Cardiac muscle cell (in vitro differentiated cells and primary cell): ENCODE data around the gene HOXC10. TPM values are rescaled to one million over a fixed set of nuclear protein-coding genes. Genes with fewer than 3 reads are reported as not detected.
A peak's percentile ranks its signal among the peaks of the same experiment; 100 is the strongest.

Source experiments
- DNase-seq, 2 donors: peaks; one replicate each; pipeline versions ENCODE4 v3.0.0 to v3.0.0-alpha.2; 2010 to 2017; ENCODE audit warnings: low read depth in 1 of 2, low spot score in 1 of 2
- H3K27ac ChIP-seq: fragments of 200-600 bp; sonication (generic); 2 replicates; pipeline ENCODE4 v1.5.1; 2016
- H3K27me3 ChIP-seq: fragments of 200-600 bp; sonication (generic); 2 replicates; pipeline ENCODE4 v1.6.0; 2016; ENCODE audit warnings: control low read depth
- H3K36me3 ChIP-seq: fragments of 200-600 bp; sonication (generic); 2 replicates; pipeline ENCODE4 v1.5.1; 2016; ENCODE audit warnings: control low read depth
- H3K4me1 ChIP-seq: fragments of 200-600 bp; sonication (generic); 2 replicates; pipeline ENCODE4 v1.8.1; 2017; ENCODE audit warnings: low read depth, mild to moderate bottlenecking, mixed run types
- H3K4me3 ChIP-seq: fragments of 200-600 bp; sonication (generic); 2 replicates; pipeline ENCODE4 v1.5.1; 2016; ENCODE audit warnings: mild to moderate bottlenecking
- H3K9me3 ChIP-seq: fragments of 200-600 bp; sonication (generic); 2 replicates; pipeline ENCODE4 v1.5.1; 2017; ENCODE audit warnings: low read depth, mild to moderate bottlenecking, control low read depth
- CTCF ChIP-seq: IDR thresholded peaks from 2 replicates; pipeline ENCODE4 v1.5.1; 2012; ENCODE audit warnings: low read depth, mild to moderate bottlenecking, low read length
- polyA plus RNA-seq: library from polyadenylated mRNA; unstranded; fragments of >200 nt; fragmentation: Nextera tagmentation; extraction: Ambion mirVana; gene quantifications from 2 replicates; pipeline ENCODE4 v1.2.1, GENCODE V29; 2016
- total RNA-seq: library from RNA; depleted of rRNA; stranded (reverse); fragments of >200 nt; gene quantifications from 2 replicates; pipeline ENCODE4 v1.2.3, GENCODE V29; 2016

The HOXC10 gene
- total and polyA plus RNA-seq, 2 experiments from 2014 or later = not detected

- no peaks in the 10 kb centered on the region for H3K36me3 ChIP-seq
- no peaks in the 10 kb centered on the region for H3K9me3 ChIP-seq
- DNase-seq = peak; percentile 14 to 55
- peaks cover 100% of the 10 kb centered on the region for H3K27me3 ChIP-seq
- no peak for TF ChIP-seq CTCF
- no peak within 1 kb of the TSS for H3K4me3 ChIP-seq
- no peak within 1 kb of the TSS for H3K27ac ChIP-seq
- no peaks in the 10 kb centered on the region for H3K4me1 ChIP-seq
These were observed 46.4 kb upstream of the HOXC10 start, which contains the start of gene HOXC13 for GRCh38 chr12:53938326-53939140. HOXC13 (plus strand) TSS chr12:53938831; CDS start chr12:53938907, 76 bp downstream.

GRCh38 chr12:53939141-53940108 lies 45.5 kb upstream of the HOXC10 start:
- no peaks in the 10 kb centered on the region for H3K9me3 ChIP-seq
- H3K36me3 ChIP-seq = no peaks in the 10 kb centered on the region
- peak; percentile 48 to 60 for DNase-seq
- no peak overlapping the region for H3K4me3 ChIP-seq
- TF ChIP-seq CTCF = no peak
- H3K27ac ChIP-seq = no peak overlapping the region
- H3K4me1 ChIP-seq = no peaks in the 10 kb centered on the region
- peaks cover 100% of the 10 kb centered on the region for H3K27me3 ChIP-seq

GRCh38 chr12:53940443-53941014 lies 44.4 kb upstream of the HOXC10 start:
- no peak for DNase-seq
- Histone ChIP-seq H3K27ac (no peak overlapping the region), H3K9me3 (no peaks in the 10 kb centered on the region), H3K4me3 (no peak overlapping the region), H3K36me3 (no peaks in the 10 kb centered on the region), H3K27me3 (peaks cover 100% of the 10 kb centered on the region), H3K4me1 (no peaks in the 10 kb centered on the region)
- no peak for TF ChIP-seq CTCF

GRCh38 chr12:53941187-53941586 lies 43.8 kb upstream of the HOXC10 start:
- Histone ChIP-seq H3K4me1 (no peaks in the 10 kb centered on the region), H3K27me3 (peaks cover 100% of the 10 kb centered on the region), H3K4me3 (no peak overlapping the region), H3K27ac (no peak overlapping the region), H3K9me3 (no peaks in the 10 kb centered on the region), H3K36me3 (no peaks in the 10 kb centered on the region)
- no peak for DNase-seq
- TF ChIP-seq CTCF = no peak

- Histone ChIP-seq H3K4me3 (no peak overlapping the region), H3K4me1 (no peaks in the 10 kb centered on the region), H3K27ac (no peak overlapping the region), H3K27me3 (peaks cover 100% of the 10 kb centered on the region), H3K36me3 (no peaks in the 10 kb centered on the region), H3K9me3 (no peaks in the 10 kb centered on the region)
- TF ChIP-seq CTCF = no peak
- no peak for DNase-seq
These were observed 43.2 kb upstream of the HOXC10 start for GRCh38 chr12:53941750-53942149.
